ENCODE data around the gene FAM107A.

The FAM107A gene

GRCh38 chr3:58560771-58561311, 16.4 kb downstream of the FAM107A start:
- H3K9ac ChIP-seq (ENCODE audit: insufficient read length), result no peak overlapping the region
- TF ChIP-seq FOXP2 (optimal IDR thresholded peaks at IDR 0.05; ENCODE audit: control extremely low read depth, extremely low read length, insufficient read depth), result no peak
- TF ChIP-seq EZH2 (IDR thresholded peaks at IDR 0.05), result no peak
- no peak for TF ChIP-seq POLR2AphosphoS5 (IDR thresholded peaks at IDR 0.05; ENCODE audit: borderline replicate concordance, low read depth, low read length)
- no peak overlapping the region for H3K27ac ChIP-seq
- no peak overlapping the region for H3K4me3 ChIP-seq
- no peaks in the 10 kb centered on the region for H3K9me3 ChIP-seq (ENCODE audit: low read depth, low read length)
- no peak for DNase-seq (ENCODE audit: low read depth, low spot score)
- H3K36me3 ChIP-seq (ENCODE audit: insufficient read depth, low read length), result no peaks in the 10 kb centered on the region

- Histone ChIP-seq H3K9me3 (ENCODE audit: low read depth, low read length) (no peaks in the 10 kb centered on the region), H3K36me3 (ENCODE audit: insufficient read depth, low read length) (no peaks in the 10 kb centered on the region), H3K4me3 (no peak overlapping the region), H3K27ac (no peak overlapping the region), H3K9ac (ENCODE audit: insufficient read length) (no peak overlapping the region)
- no peak for TF ChIP-seq EZH2 (IDR thresholded peaks at IDR 0.05)
- TF ChIP-seq POLR2AphosphoS5 (IDR thresholded peaks at IDR 0.05; ENCODE audit: borderline replicate concordance, low read depth, low read length), result no peak
- TF ChIP-seq FOXP2 (optimal IDR thresholded peaks at IDR 0.05; ENCODE audit: control extremely low read depth, extremely low read length, insufficient read depth), result no peak
- no peak for DNase-seq (ENCODE audit: low read depth, low spot score)
Observed at GRCh38 chr3:58559586-58559985, 17.6 kb downstream of the FAM107A start.

DNA sequence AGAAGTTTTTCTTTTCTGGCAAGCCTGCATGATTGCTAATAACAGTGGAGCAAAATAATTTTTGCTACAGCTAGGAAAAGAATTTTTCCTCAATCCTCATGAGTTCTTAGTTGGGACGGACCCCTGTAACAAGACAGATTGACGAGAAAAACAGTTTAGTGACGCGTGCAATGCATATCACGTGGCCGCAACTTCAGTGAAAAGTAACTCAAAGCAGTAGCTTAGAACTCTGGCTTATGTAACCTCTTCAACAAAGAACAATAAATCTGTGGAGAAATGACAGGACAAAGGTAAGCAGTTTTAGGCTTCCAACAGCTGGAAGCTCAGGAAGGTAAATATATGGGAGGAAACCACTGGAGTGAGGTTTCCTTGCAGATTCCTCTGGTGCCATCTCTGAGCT, 19.7 kb downstream of the FAM107A start:
- H3K9ac ChIP-seq (ENCODE audit: insufficient read length), result no peak overlapping the region
- no peak overlapping the region for H3K4me3 ChIP-seq
- H3K36me3 ChIP-seq (ENCODE audit: insufficient read depth, low read length), result no peaks in the 10 kb centered on the region
- no peak for DNase-seq (ENCODE audit: low read depth, low spot score)
- TF ChIP-seq EZH2 (IDR thresholded peaks at IDR 0.05), result no peak
- no peak for TF ChIP-seq FOXP2 (optimal IDR thresholded peaks at IDR 0.05; ENCODE audit: control extremely low read depth, extremely low read length, insufficient read depth)
- no peak for TF ChIP-seq POLR2AphosphoS5 (IDR thresholded peaks at IDR 0.05; ENCODE audit: borderline replicate concordance, low read depth, low read length)
- no peaks in the 10 kb centered on the region for H3K9me3 ChIP-seq (ENCODE audit: low read depth, low read length)
- no peak overlapping the region for H3K27ac ChIP-seq

DNA sequence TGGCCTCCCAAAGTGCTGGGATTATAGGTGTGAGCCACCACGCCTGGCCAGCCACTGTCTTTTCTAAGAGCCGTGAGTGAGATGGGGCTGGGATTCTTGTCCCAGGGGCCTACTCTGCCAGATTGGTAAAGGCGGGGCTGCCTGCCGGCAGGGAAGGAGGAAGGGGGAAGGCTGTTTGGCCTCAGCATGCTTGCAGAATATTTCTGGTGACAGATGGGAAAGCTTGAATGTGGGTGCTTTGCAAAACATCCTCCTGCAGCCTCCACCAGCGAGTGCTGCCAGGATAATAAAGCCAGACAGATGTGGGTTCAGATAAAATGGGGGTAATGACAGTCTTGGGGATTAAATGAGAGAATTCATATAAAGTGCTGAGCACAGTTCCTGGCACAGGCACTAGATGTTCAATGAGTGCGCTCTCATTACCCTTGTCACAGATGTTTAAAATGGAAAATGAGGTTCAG, 20.4 kb downstream of the FAM107A start:
- Histone ChIP-seq H3K4me3 (no peak overlapping the region), H3K36me3 (ENCODE audit: insufficient read depth, low read length) (no peaks in the 10 kb centered on the region), H3K9me3 (ENCODE audit: low read depth, low read length) (no peaks in the 10 kb centered on the region), H3K27ac (no peak overlapping the region), H3K9ac (ENCODE audit: insufficient read length) (no peak overlapping the region)
- TF ChIP-seq EZH2 (IDR thresholded peaks at IDR 0.05) (no peak), POLR2AphosphoS5 (IDR thresholded peaks at IDR 0.05; ENCODE audit: borderline replicate concordance, low read depth, low read length) (no peak), FOXP2 (optimal IDR thresholded peaks at IDR 0.05; ENCODE audit: control extremely low read depth, extremely low read length, insufficient read depth) (no peak)
- DNase-seq (ENCODE audit: low read depth, low spot score), result no peak

DNA sequence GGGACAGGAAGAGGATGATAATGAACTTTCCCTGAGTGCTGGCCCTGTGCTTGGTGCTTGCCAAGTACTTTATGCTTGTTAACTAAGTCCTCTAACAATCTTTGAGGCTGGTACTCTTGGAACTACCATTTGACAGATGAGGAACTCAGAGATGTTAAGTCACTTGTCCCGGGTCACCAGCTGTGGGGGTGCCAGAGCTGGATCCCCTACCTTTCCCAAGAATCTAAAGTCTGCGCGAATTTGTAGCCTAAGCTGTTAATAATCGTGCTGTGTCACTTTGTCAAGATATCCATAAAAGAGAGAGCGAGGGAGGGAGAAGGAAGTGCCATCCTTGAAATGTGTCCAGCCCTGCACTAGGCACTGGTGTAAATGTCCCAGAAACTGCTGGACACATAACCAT, 21.2 kb downstream of the FAM107A start:
- TF ChIP-seq FOXP2 (optimal IDR thresholded peaks at IDR 0.05; ENCODE audit: control extremely low read depth, extremely low read length, insufficient read depth) (no peak), EZH2 (IDR thresholded peaks at IDR 0.05) (no peak)
- H3K9ac ChIP-seq (ENCODE audit: insufficient read length), result no peak overlapping the region
- no peaks in the 10 kb centered on the region for H3K36me3 ChIP-seq (ENCODE audit: insufficient read depth, low read length)
- H3K4me3 ChIP-seq, result no peak overlapping the region
- H3K27ac ChIP-seq, result no peak overlapping the region
- DNase-seq (ENCODE audit: low read depth, low spot score), result no peak
- no peaks in the 10 kb centered on the region for H3K9me3 ChIP-seq (ENCODE audit: low read depth, low read length)

DNA sequence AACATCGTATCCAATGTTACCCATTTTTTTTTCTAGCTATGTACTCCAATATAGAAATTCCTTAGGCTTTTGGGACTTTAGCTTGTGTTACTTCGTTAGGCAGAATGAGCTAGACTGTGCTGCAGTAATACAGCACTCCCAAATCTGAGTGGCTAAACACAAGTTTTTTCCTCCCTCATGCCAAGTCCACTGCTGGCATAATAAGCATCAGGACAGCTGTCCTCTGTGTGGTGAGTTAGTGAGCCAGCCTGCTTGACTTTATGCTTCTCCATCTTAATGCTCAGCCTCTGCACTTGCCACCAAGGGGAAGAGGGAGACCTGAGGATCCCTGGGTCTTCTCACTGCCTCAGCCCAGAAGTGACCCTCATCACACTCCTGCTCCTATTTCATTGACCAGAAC, 22.0 kb downstream of the FAM107A start:
- DNase-seq (ENCODE audit: low read depth, low spot score), result no peak
- no peaks in the 10 kb centered on the region for H3K9me3 ChIP-seq (ENCODE audit: low read depth, low read length)
- H3K4me3 ChIP-seq, result no peak overlapping the region
- H3K36me3 ChIP-seq (ENCODE audit: insufficient read depth, low read length), result no peaks in the 10 kb centered on the region
- no peak overlapping the region for H3K27ac ChIP-seq
- TF ChIP-seq FOXP2 (optimal IDR thresholded peaks at IDR 0.05; ENCODE audit: control extremely low read depth, extremely low read length, insufficient read depth) (no peak), EZH2 (IDR thresholded peaks at IDR 0.05) (no peak), POLR2AphosphoS5 (IDR thresholded peaks at IDR 0.05; ENCODE audit: borderline replicate concordance, low read depth, low read length) (no peak)
- H3K9ac ChIP-seq (ENCODE audit: insufficient read length), result no peak overlapping the region

DNA sequence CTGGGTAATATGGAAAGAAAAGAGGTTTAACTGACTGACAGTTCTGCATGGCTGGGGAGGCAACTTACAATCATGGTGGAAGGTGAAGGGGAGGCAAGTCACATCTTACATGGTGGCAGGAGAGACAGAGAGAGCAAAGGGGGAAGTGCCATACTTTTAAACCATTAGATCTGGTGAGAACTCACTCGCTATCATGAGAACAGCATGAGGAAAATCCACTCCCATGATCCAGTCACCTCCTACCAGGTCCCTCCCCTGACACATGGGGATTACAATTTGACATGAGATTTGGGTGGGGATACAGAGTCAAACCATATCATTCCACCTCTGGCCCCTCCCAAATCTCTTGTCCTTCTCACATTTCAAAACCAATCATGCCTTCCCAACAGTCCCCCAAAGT, 24.2 kb downstream of the FAM107A start:
- no peak overlapping the region for H3K27ac ChIP-seq
- TF ChIP-seq POLR2AphosphoS5 (IDR thresholded peaks at IDR 0.05; ENCODE audit: borderline replicate concordance, low read depth, low read length), result no peak
- TF ChIP-seq FOXP2 (optimal IDR thresholded peaks at IDR 0.05; ENCODE audit: control extremely low read depth, extremely low read length, insufficient read depth), result no peak
- TF ChIP-seq EZH2 (IDR thresholded peaks at IDR 0.05), result no peak
- H3K4me3 ChIP-seq, result no peak overlapping the region
- H3K36me3 ChIP-seq (ENCODE audit: insufficient read depth, low read length), result no peaks in the 10 kb centered on the region
- no peak for DNase-seq (ENCODE audit: low read depth, low spot score)
- H3K9me3 ChIP-seq (ENCODE audit: low read depth, low read length), result no peaks in the 10 kb centered on the region
- no peak overlapping the region for H3K9ac ChIP-seq (ENCODE audit: insufficient read length)

GRCh38 chr3:58551636-58552180, 25.5 kb downstream of the FAM107A start:
- no peak for TF ChIP-seq EZH2 (IDR thresholded peaks at IDR 0.05)
- no peak for TF ChIP-seq FOXP2 (optimal IDR thresholded peaks at IDR 0.05; ENCODE audit: control extremely low read depth, extremely low read length, insufficient read depth)
- no peak for TF ChIP-seq POLR2AphosphoS5 (IDR thresholded peaks at IDR 0.05; ENCODE audit: borderline replicate concordance, low read depth, low read length)
- Histone ChIP-seq H3K9ac (ENCODE audit: insufficient read length) (no peak overlapping the region), H3K4me3 (no peak overlapping the region), H3K9me3 (ENCODE audit: low read depth, low read length) (no peaks in the 10 kb centered on the region), H3K27ac (no peak overlapping the region), H3K36me3 (ENCODE audit: insufficient read depth, low read length) (no peaks in the 10 kb centered on the region)
- DNase-seq (ENCODE audit: low read depth, low spot score), result no peak

- H3K9me3 ChIP-seq (ENCODE audit: low read depth, low read length), result no peaks in the 10 kb centered on the region
- no peaks in the 10 kb centered on the region for H3K36me3 ChIP-seq (ENCODE audit: insufficient read depth, low read length)
- H3K27ac ChIP-seq, result no peak overlapping the region
- DNase-seq (ENCODE audit: low read depth, low spot score), result no peak
- TF ChIP-seq FOXP2 (optimal IDR thresholded peaks at IDR 0.05; ENCODE audit: control extremely low read depth, extremely low read length, insufficient read depth), result no peak
- no peak for TF ChIP-seq POLR2AphosphoS5 (IDR thresholded peaks at IDR 0.05; ENCODE audit: borderline replicate concordance, low read depth, low read length)
- no peak for TF ChIP-seq EZH2 (IDR thresholded peaks at IDR 0.05)
- H3K9ac ChIP-seq (ENCODE audit: insufficient read length), result no peak overlapping the region
- H3K4me3 ChIP-seq, result no peak overlapping the region
Observed at GRCh38 chr3:58544541-58544940, 32.6 kb downstream of the FAM107A start.

All from SK-N-MC (cell line).